HepG2 (cell line): Measurements from ENCODE around the gene DEPDC1. TPM values are rescaled to one million over a fixed set of nuclear protein-coding genes. Genes with fewer than 3 reads are reported as not detected.

Experiments
- AGO1 ChIP-seq: fragments of 200-400 bp; formaldehyde crosslinking; IDR thresholded peaks from 2 replicates; pipeline ENCODE4 v1.6.1; 2017; ENCODE audit warnings: mild to moderate bottlenecking, low read depth, low read length, moderate library complexity; ENCODE audit not compliant: poor library complexity, severe bottlenecking
- AKAP8 ChIP-seq: sonication (generic); formaldehyde crosslinking; IDR thresholded peaks from 2 replicates; pipeline ENCODE4 v1.5.1; 2020; ENCODE audit warnings: mild to moderate bottlenecking, missing genetic modification reagents
- ATF7-NPFF ChIP-seq: sonication (generic); formaldehyde crosslinking; IDR thresholded peaks from 2 replicates; pipeline ENCODE4 v1.8.1; 2023; ENCODE audit warnings: mild to moderate bottlenecking, low read depth, missing genetic modification reagents, moderate library complexity
- CBX2 ChIP-seq, 2 experiments: fragments of 200-600 bp in 1 of 2; sonication (generic); formaldehyde crosslinking in 1 of 2; IDR thresholded peaks; 2 replicates each; pipeline versions ENCODE4 v1.7.0 to v1.8.1; 2018 to 2022; ENCODE audit warnings: low read depth in 2 of 2, low read length in 1 of 2, mild to moderate bottlenecking in 1 of 2, missing genetic modification reagents in 1 of 2
- CSRNP1 ChIP-seq: sonication (generic); formaldehyde crosslinking; IDR thresholded peaks from 2 replicates; pipeline ENCODE4 v1.8.1; 2023; ENCODE audit warnings: mild to moderate bottlenecking, missing genetic modification reagents
- CSRNP2 ChIP-seq: sonication (generic); formaldehyde crosslinking; conservative IDR thresholded peaks from 2 replicates; pipeline ENCODE4 v1.8.0; 2022; ENCODE audit warnings: low read depth, missing genetic modification reagents
- ELF3 ChIP-seq: IDR thresholded peaks from 2 replicates; pipeline ENCODE4 v1.6.1; 2016; ENCODE audit warnings: missing genetic modification reagents, missing compliant biosample characterization
- HMG20A ChIP-seq: IDR thresholded peaks from 2 replicates; pipeline ENCODE4 v1.6.1; 2016; ENCODE audit warnings: borderline replicate concordance
- HOXA3 ChIP-seq: sonication (generic); formaldehyde crosslinking; IDR thresholded peaks from 2 replicates; pipeline ENCODE4 v1.5.0; 2020; ENCODE audit warnings: missing genetic modification reagents
- KAT2B ChIP-seq: fragments of 150-350 bp; IDR thresholded peaks from 2 replicates; pipeline ENCODE4 v1.6.1; 2014; ENCODE audit warnings: low read depth, low read length, borderline replicate concordance
- KLF11 ChIP-seq: IDR thresholded peaks from 2 replicates; pipeline ENCODE4 v1.6.1; 2016; ENCODE audit warnings: missing compliant biosample characterization
- KMT2B ChIP-seq: IDR thresholded peaks from 2 replicates; pipeline ENCODE4 v1.6.1; 2016; ENCODE audit warnings: missing genetic modification reagents, missing compliant biosample characterization
- NFRKB ChIP-seq: fragments of 450-650 bp; IDR thresholded peaks from 2 replicates; pipeline ENCODE4 v1.6.1; 2017
- NR0B2 ChIP-seq: sonication (generic); formaldehyde crosslinking; IDR thresholded peaks from 2 replicates; pipeline ENCODE4 v1.4.0; 2020; ENCODE audit warnings: mild to moderate bottlenecking, missing genetic modification reagents
- PCBP1 ChIP-seq: fragments of 200-400 bp; formaldehyde crosslinking; IDR thresholded peaks from 2 replicates; pipeline ENCODE4 v1.6.1; 2017; ENCODE audit warnings: mild to moderate bottlenecking, low read depth, low read length, borderline replicate concordance
- RBM39 ChIP-seq: fragments of 200-400 bp; formaldehyde crosslinking; IDR thresholded peaks from one replicate; pipeline ENCODE4 v1.6.1; 2018; ENCODE audit warnings: antibody characterized with exemption, mild to moderate bottlenecking, low read depth, low read length; ENCODE audit not compliant: poor library complexity, severe bottlenecking
- SSRP1 ChIP-seq: IDR thresholded peaks from 2 replicates; pipeline ENCODE4 v1.6.1; 2016; ENCODE audit warnings: control low read depth
- TCF7L2 ChIP-seq: IDR thresholded peaks from 2 replicates; pipeline ENCODE4 v1.6.1; 2011; ENCODE audit warnings: mild to moderate bottlenecking, low read depth, low read length, moderate library complexity
- ZEB1 ChIP-seq: IDR thresholded peaks from 2 replicates; pipeline ENCODE4 v1.6.1; 2012; ENCODE audit warnings: mild to moderate bottlenecking, low read depth, inconsistent platforms; ENCODE audit not compliant: insufficient replicate concordance
- ZFY ChIP-seq: sonication (generic); formaldehyde crosslinking; IDR thresholded peaks from 2 replicates; pipeline ENCODE4 v1.4.0; 2020; ENCODE audit warnings: missing genetic modification reagents
- ZKSCAN8 ChIP-seq: IDR thresholded peaks from 2 replicates; pipeline ENCODE4 v1.6.1; 2016; ENCODE audit warnings: borderline replicate concordance, missing genetic modification reagents, missing compliant biosample characterization
- ZNF230 ChIP-seq: sonication (generic); formaldehyde crosslinking; IDR thresholded peaks from 2 replicates; pipeline ENCODE4 v1.4.0; 2020; ENCODE audit warnings: mild to moderate bottlenecking, missing genetic modification reagents
- ZNF24 ChIP-seq: fragments of 450-650 bp; IDR thresholded peaks from 2 replicates; pipeline ENCODE4 v1.6.1; 2017; ENCODE audit warnings: antibody characterized with exemption, mild to moderate bottlenecking
- ZNF552 ChIP-seq: sonication (generic); formaldehyde crosslinking; IDR thresholded peaks from 2 replicates; pipeline ENCODE4 v1.9.0; 2022; ENCODE audit warnings: missing genetic modification reagents, mild to moderate bottlenecking, borderline replicate concordance
- ZNF598 ChIP-seq: sonication (generic); formaldehyde crosslinking; IDR thresholded peaks from 2 replicates; pipeline ENCODE4 v1.5.1; 2020; ENCODE audit warnings: mild to moderate bottlenecking, missing genetic modification reagents, borderline replicate concordance
- polyA plus RNA-seq, 8 experiments: library from polyadenylated mRNA; depleted of rRNA in 3 of 8; stranded (reverse) in 7 of 8; unstranded in 1 of 8; fragments of >200 nt; fragmentation: Illumina TruSeq in 4 of 8; extraction: Trizol in 4 of 8; gene quantifications; 2 replicates each; pipeline versions ENCODE4 v1.2.1 to v1.2.3, GENCODE V29; 2011 to 2016; ENCODE audit warnings: low read depth in 4 of 8, missing spikeins in 1 of 8, mixed read lengths in 1 of 8; ENCODE audit not compliant: insufficient read depth in 1 of 8
- total RNA-seq, 5 experiments: library from RNA; depleted of rRNA; stranded (reverse); fragments of >200 nt; fragmentation: Illumina TruSeq; extraction: Trizol; gene quantifications; 2 replicates each; pipeline ENCODE4 v1.2.3, GENCODE V29; 2016; ENCODE audit warnings: low read depth in 1 of 5
- TF ChIP-seq, protein P1 (sequence below): sonication (generic); formaldehyde crosslinking; IDR thresholded peaks from 2 replicates; pipeline ENCODE4 v1.5.1; 2020; ENCODE audit warnings: missing genetic modification reagents, mild to moderate bottlenecking, borderline replicate concordance

Gene DEPDC1
- total and polyA plus RNA-seq, 2 of the 13 experiments (the other 11 are each of a cell fraction or from before 2014, with no cell fraction given): 7.0 to 20.2 TPM

DNA sequence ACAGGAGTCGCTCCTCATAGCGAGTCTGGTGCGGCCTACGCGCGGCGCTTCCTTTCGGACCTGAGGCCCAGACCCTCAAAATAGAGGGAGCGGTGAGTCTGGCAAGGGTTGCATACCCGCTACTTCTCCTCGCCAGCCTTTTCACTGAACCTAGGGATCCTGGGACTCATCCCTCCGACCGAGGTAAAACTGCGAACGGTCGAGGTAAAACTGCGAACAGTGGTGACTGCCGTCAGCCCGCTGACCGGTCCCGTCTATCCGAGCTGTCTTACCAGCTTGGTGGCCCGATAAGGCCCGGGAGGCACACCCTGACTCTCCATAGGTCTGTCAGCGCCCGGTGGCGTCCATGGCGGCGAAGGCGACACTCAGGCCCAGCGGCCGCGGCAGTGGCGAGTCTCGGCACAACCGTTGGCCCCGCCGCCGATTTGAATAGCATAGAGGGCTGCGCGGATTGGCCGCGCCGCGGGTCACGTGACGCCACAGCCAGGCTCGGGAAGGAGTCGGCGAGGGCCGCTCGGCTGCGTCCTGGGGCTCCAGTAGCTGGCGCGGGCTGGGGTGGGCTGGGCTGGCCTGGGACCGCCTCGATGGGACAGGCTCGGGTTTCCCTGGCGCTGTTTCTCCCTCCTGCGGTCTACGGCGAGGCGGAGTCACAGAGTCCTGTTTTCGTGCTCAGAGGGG, at the start of gene DEPDC1 (continued):
- TF ChIP-seq ZNF552 (CRISPR knock-in tag): peak; percentile 65; the same call in 1 of the 2 replicates
- TF ChIP-seq ELF3: no peak
- TF ChIP-seq KAT2B: no peak
- TF ChIP-seq HMG20A: no peak
- no peak for TF ChIP-seq PCBP1
- no peak for TF ChIP-seq ZEB1
- TF ChIP-seq, protein P1, sequence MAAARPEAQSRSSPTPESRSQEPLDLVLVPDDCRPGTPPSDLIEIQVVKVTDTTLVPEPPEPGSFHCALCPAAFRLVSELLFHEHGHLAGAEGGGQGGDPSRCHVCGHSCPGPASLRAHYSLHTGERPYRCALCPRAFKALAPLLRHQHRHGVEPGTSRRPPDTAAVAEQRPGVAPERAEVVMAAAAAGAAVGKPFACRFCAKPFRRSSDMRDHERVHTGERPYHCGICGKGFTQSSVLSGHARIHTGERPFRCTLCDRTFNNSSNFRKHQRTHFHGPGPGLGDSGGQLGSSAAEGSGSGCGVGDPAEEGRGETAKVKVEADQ (CRISPR knock-in tag): 0 out of 2 replicates have a peak, but pooled peaks have one; percentile 24
- no peak for TF ChIP-seq SSRP1
- TF ChIP-seq ZNF230 (CRISPR knock-in tag): peak; percentile 72; the same call in 1 of the 2 replicates
- peak; percentile 85; the same call in 1 of the 2 replicates for TF ChIP-seq CSRNP1 (CRISPR knock-in tag)
- no peak; the same call in 1 of the 2 replicates for TF ChIP-seq ZNF598 (CRISPR knock-in tag)
- no peak for TF ChIP-seq RBM39
- TF ChIP-seq AGO1: no peak
- TF ChIP-seq CBX2 (IDR thresholded peaks at IDR 0.05; ENCODE audit: low read depth, low read length): no peak
- 0 out of 2 replicates have a peak, but pooled peaks have one; percentile 62 for TF ChIP-seq CBX2 (CRISPR knock-in tag; IDR thresholded peaks at IDR 0.05; ENCODE audit: low read depth)
- no peak for TF ChIP-seq NFRKB
- TF ChIP-seq ZKSCAN8: no peak
- 0 out of 2 replicates have a peak, but pooled peaks have one; percentile 51 for TF ChIP-seq KLF11 (CRISPR knock-in tag)
- peak; percentile 85 for TF ChIP-seq ZFY (CRISPR knock-in tag)
- TF ChIP-seq ZNF24: no peak
- peak; percentile 64 for TF ChIP-seq HOXA3
- peak; percentile 43; the same call in 1 of the 2 replicates for TF ChIP-seq CSRNP2 (CRISPR knock-in tag)
- peak; percentile 82 for TF ChIP-seq ATF7-NPFF (CRISPR knock-in tag)
- TF ChIP-seq TCF7L2: no peak
- TF ChIP-seq NR0B2 (CRISPR knock-in tag): peak; percentile 70
- no peak for TF ChIP-seq AKAP8 (CRISPR knock-in tag)
- TF ChIP-seq KMT2B (CRISPR knock-in tag): peak; percentile 77; the same call in 1 of the 2 replicates
